WERI-Rb-1 (cell line): ENCODE measurements around the gene NUP214.

Source experiments
- DNase-seq: peaks from one replicate; pipeline ENCODE4 v3.0.0-alpha.2; 2020
- H3K27ac ChIP-seq: fragments of 250-450 bp; sonication (Bioruptor Pico); 2 replicates; pipeline ENCODE4 v1.5.1; 2020; ENCODE audit warnings: mild to moderate bottlenecking, moderate library complexity
- H3K27me3 ChIP-seq: fragments of 250-450 bp; sonication (Bioruptor Pico); 2 replicates; pipeline ENCODE4 v1.5.1; 2021; ENCODE audit warnings: mild to moderate bottlenecking, low read depth, moderate library complexity; ENCODE audit not compliant: insufficient read depth, severe bottlenecking
- H3K36me3 ChIP-seq: fragments of 250-450 bp; sonication (Bioruptor Pico); 2 replicates; pipeline ENCODE4 v1.5.1; 2020; ENCODE audit warnings: mild to moderate bottlenecking, moderate library complexity
- H3K4me3 ChIP-seq: 2 replicates; pipeline ENCODE4 v1.5.1; 2011; ENCODE audit warnings: low read depth, mild to moderate bottlenecking, control low read depth, low read length
- H3K9me3 ChIP-seq: fragments of 250-450 bp; sonication (Bioruptor Pico); 2 replicates; pipeline ENCODE4 v1.5.1; 2021; ENCODE audit warnings: mild to moderate bottlenecking, moderate library complexity; ENCODE audit not compliant: severe bottlenecking
- CTCF ChIP-seq: IDR thresholded peaks from 2 replicates; pipeline ENCODE4 v1.5.1; 2011; ENCODE audit warnings: low read depth, mild to moderate bottlenecking, control low read depth, inconsistent platforms, low read length

Gene NUP214

GRCh38 chr9:131281119-131281965 lies 156.0 kb downstream of the NUP214 start:
- peak; percentile 21; the same call in 1 of the 2 replicates for TF ChIP-seq CTCF
- H3K36me3 ChIP-seq = no peaks in the 10 kb centered on the region
- DNase-seq = no peak
- no peak overlapping the region for H3K4me3 ChIP-seq
- H3K27me3 ChIP-seq = no peaks in the 10 kb centered on the region
- no peaks in the 10 kb centered on the region for H3K9me3 ChIP-seq
- H3K27ac ChIP-seq = no peak overlapping the region

- Histone ChIP-seq H3K4me3 (no peak overlapping the region), H3K9me3 (no peaks in the 10 kb centered on the region), H3K36me3 (no peaks in the 10 kb centered on the region), H3K27ac (no peak overlapping the region), H3K27me3 (no peaks in the 10 kb centered on the region)
- TF ChIP-seq CTCF = no peak
- DNase-seq = no peak
Measured at GRCh38 chr9:131282175-131282574, 156.8 kb downstream of the NUP214 start.

GRCh38 chr9:131282688-131283422 lies 157.5 kb downstream of the NUP214 start:
- H3K27me3 ChIP-seq = no peaks in the 10 kb centered on the region
- no peak for TF ChIP-seq CTCF
- H3K9me3 ChIP-seq = no peaks in the 10 kb centered on the region
- no peak overlapping the region for H3K27ac ChIP-seq
- no peaks in the 10 kb centered on the region for H3K36me3 ChIP-seq
- DNase-seq = no peak
- H3K4me3 ChIP-seq = peak overlapping the region; percentile 30
